H9 (cell line): ENCODE data around the gene EPN3. TPM values are rescaled to one million over a fixed set of nuclear protein-coding genes. Genes with fewer than 3 reads are reported as not detected.

Experiments
- DNase-seq: peaks from one replicate; pipeline ENCODE4 v3.0.0-alpha.2; 2017
- H2AFZ ChIP-seq: one replicate; pipeline ENCODE4 v1.6.1; 2013; ENCODE audit warnings: mild to moderate bottlenecking, low read length, control low read depth, moderate library complexity
- H2AK5ac ChIP-seq: 2 replicates; pipeline ENCODE4 v1.6.1; 2013; ENCODE audit warnings: low read length, control low read depth, mixed read lengths; ENCODE audit not compliant: insufficient read length
- H2BK120ac ChIP-seq: one replicate; pipeline ENCODE4 v1.6.1; 2013; ENCODE audit warnings: low read depth, mild to moderate bottlenecking, low read length, control low read depth, inconsistent platforms; ENCODE audit not compliant: poor library complexity, severe bottlenecking
- H2BK12ac ChIP-seq: 2 replicates; pipeline ENCODE4 v1.6.1; 2013; ENCODE audit warnings: low read length, control low read depth, mixed read lengths, low read depth; ENCODE audit not compliant: insufficient read length
- H2BK15ac ChIP-seq: 2 replicates; pipeline ENCODE4 v1.6.1; 2013; ENCODE audit warnings: low read depth, low read length, control low read depth
- H2BK20ac ChIP-seq: one replicate; pipeline ENCODE4 v1.6.1; 2013; ENCODE audit warnings: low read depth, mild to moderate bottlenecking, low read length, control low read depth, inconsistent platforms; ENCODE audit not compliant: poor library complexity, severe bottlenecking
- H2BK5ac ChIP-seq: 2 replicates; pipeline ENCODE4 v1.6.1; 2013; ENCODE audit warnings: low read length, control low read depth, mixed read lengths; ENCODE audit not compliant: insufficient read length
- H3K14ac ChIP-seq: 2 replicates; pipeline ENCODE4 v1.6.1; 2013; ENCODE audit warnings: low read length, control low read depth; ENCODE audit not compliant: insufficient read depth
- H3K18ac ChIP-seq: 2 replicates; pipeline ENCODE4 v1.6.1; 2013; ENCODE audit warnings: low read depth, mild to moderate bottlenecking, mixed read lengths, low read length, control low read depth; ENCODE audit not compliant: insufficient read length
- H3K23ac ChIP-seq: 2 replicates; pipeline ENCODE4 v1.6.1; 2013; ENCODE audit warnings: low read length, control low read depth, mixed read lengths, low read depth; ENCODE audit not compliant: insufficient read length
- H3K23me2 ChIP-seq: 2 replicates; pipeline ENCODE4 v1.6.1; 2013; ENCODE audit warnings: low read depth, mild to moderate bottlenecking, mixed read lengths, low read length, control low read depth; ENCODE audit not compliant: insufficient read length, poor library complexity, severe bottlenecking
- H3K27ac ChIP-seq: 2 replicates; pipeline ENCODE4 v1.5.1; 2013; ENCODE audit warnings: low read length, control low read depth, mixed read lengths, low read depth; ENCODE audit not compliant: insufficient read length
- H3K27me3 ChIP-seq: 2 replicates; pipeline ENCODE4 v1.6.1; 2013; ENCODE audit warnings: low read length, control low read depth, inconsistent platforms; ENCODE audit not compliant: insufficient read depth
- H3K4ac ChIP-seq: 2 replicates; pipeline ENCODE4 v1.6.1; 2013; ENCODE audit warnings: low read depth, mild to moderate bottlenecking, control low read depth, inconsistent platforms, low read length, moderate library complexity
- H3K4me1 ChIP-seq: 2 replicates; pipeline ENCODE4 v1.6.1; 2013; ENCODE audit warnings: low read length, control low read depth, inconsistent platforms; ENCODE audit not compliant: insufficient read depth
- H3K4me2 ChIP-seq: 2 replicates; pipeline ENCODE4 v1.6.1; 2013; ENCODE audit warnings: low read length, control low read depth, mixed read lengths; ENCODE audit not compliant: insufficient read length, insufficient read depth
- H3K56ac ChIP-seq: 2 replicates; pipeline ENCODE4 v1.6.1; 2013; ENCODE audit warnings: low read depth, mild to moderate bottlenecking, mixed read lengths, low read length, control low read depth; ENCODE audit not compliant: insufficient read length
- H3K79me1 ChIP-seq: 2 replicates; pipeline ENCODE4 v1.6.1; 2013; ENCODE audit warnings: low read depth, mild to moderate bottlenecking, moderate library complexity, low read length, control low read depth, inconsistent platforms; ENCODE audit not compliant: insufficient read depth, poor library complexity, severe bottlenecking
- H3K79me2 ChIP-seq: 2 replicates; pipeline ENCODE4 v1.6.1; 2013; ENCODE audit warnings: low read length, control low read depth, inconsistent platforms; ENCODE audit not compliant: insufficient read depth
- H3K9ac ChIP-seq: 2 replicates; pipeline ENCODE4 v1.6.1; 2013; ENCODE audit warnings: low read length, control low read depth, mixed read lengths; ENCODE audit not compliant: insufficient read length; ENCODE audit errors: extremely low read depth
- H3K9me3 ChIP-seq: one replicate; pipeline ENCODE4 v1.6.1; 2013; ENCODE audit warnings: low read depth, low read length, inconsistent platforms; ENCODE audit not compliant: control insufficient read depth
- H3T11ph ChIP-seq: one replicate; pipeline ENCODE4 v1.6.1; 2013; ENCODE audit warnings: mild to moderate bottlenecking, low read length, control low read depth, inconsistent platforms
- H4K20me1 ChIP-seq: one replicate; pipeline ENCODE4 v1.6.1; 2013; ENCODE audit not compliant: control insufficient read depth, insufficient read length, insufficient read depth
- H4K5ac ChIP-seq: 2 replicates; pipeline ENCODE4 v1.6.1; 2013; ENCODE audit warnings: low read depth, mild to moderate bottlenecking, mixed read lengths, low read length, control low read depth; ENCODE audit not compliant: insufficient read length
- H4K8ac ChIP-seq: replicated peaks from 2 replicates; pipeline ENCODE4 v1.6.1; 2013; ENCODE audit warnings: low read length, control low read depth, mixed read lengths, low read depth; ENCODE audit not compliant: insufficient read length
- H4K91ac ChIP-seq: 2 replicates; pipeline ENCODE4 v1.6.1; 2013; ENCODE audit warnings: low read depth, mild to moderate bottlenecking, moderate library complexity, mixed read lengths, low read length, control low read depth; ENCODE audit not compliant: insufficient read length
- H3K27ac Mint-ChIP-seq, 3 experiments: 2 replicates in 2 of 3; 3 replicates in 1 of 3; pipeline ENCODE4 v1.8.0; 2020 to 2021; ENCODE audit warnings: mixed read lengths in 3 of 3, mild to moderate bottlenecking in 1 of 3, moderate library complexity in 1 of 3
- H3K27me3 Mint-ChIP-seq: 2 replicates; pipeline ENCODE4 v1.8.0; 2021; ENCODE audit warnings: low read depth, mild to moderate bottlenecking, moderate library complexity, mixed read lengths
- H3K36me3 Mint-ChIP-seq, 3 experiments: 2 replicates in 2 of 3; 3 replicates in 1 of 3; pipeline ENCODE4 v1.8.0; 2020 to 2021; ENCODE audit warnings: low read depth in 3 of 3, mixed read lengths in 3 of 3; ENCODE audit not compliant: insufficient read depth in 1 of 3
- H3K4me1 Mint-ChIP-seq, 2 experiments: 2 replicates each; pipeline ENCODE4 v1.8.0; 2020; ENCODE audit warnings: mixed read lengths in 2 of 2
- H3K4me3 Mint-ChIP-seq, 2 experiments: 2 replicates in 1 of 2; 3 replicates in 1 of 2; pipeline ENCODE4 v1.8.0; 2020 to 2021; ENCODE audit warnings: mild to moderate bottlenecking in 2 of 2, mixed read lengths in 2 of 2, moderate library complexity in 1 of 2
- H3K9me3 Mint-ChIP-seq, 2 experiments: 2 replicates in 1 of 2; 3 replicates in 1 of 2; pipeline ENCODE4 v1.8.0; 2020; ENCODE audit warnings: mild to moderate bottlenecking in 2 of 2, mixed read lengths in 2 of 2, moderate library complexity in 1 of 2
- CTCF ChIP-seq: fragments of 200-600 bp; sonication (generic); conservative IDR thresholded peaks from 3 replicates; pipeline ENCODE4 v1.8.0; 2021; ENCODE audit warnings: antibody characterized with exemption, mild to moderate bottlenecking
- WGBS: extraction: QIAGEN DNeasy Blood & Tissue Kit; methylation state at CpG from one replicate; pipeline ENCODE4 v1.1.7; 2013; ENCODE audit warnings: missing lambda C conversion rate, low lambda C conversion rate, mixed read lengths; ENCODE audit not compliant: insufficient read length; ENCODE audit errors: extremely low coverage; 5-methylcytosine and 5-hydroxymethylcytosine counted together
- total RNA-seq: library from RNA; stranded (reverse); gene quantifications from 2 replicates; pipeline ENCODE4 v1.2.1, GENCODE V29; 2021

EPN3 gene
- total RNA-seq, 1 experiment from 2014 or later, result 1.9 TPM

- Histone ChIP-seq H3K18ac (no peak overlapping the region), H4K5ac (no peak overlapping the region), H3K79me1 (no peaks in the 10 kb centered on the region), H3K27ac (no peak overlapping the region), H2BK5ac (no peak overlapping the region), H3T11ph (no peak overlapping the region), H2BK120ac (no peak overlapping the region), H3K79me2 (no peaks in the 10 kb centered on the region), H3K23ac (no peak overlapping the region), H2BK15ac (no peak overlapping the region), H3K4me1 (no peaks in the 10 kb centered on the region; the same call in 1 of the 2 replicates), H4K91ac (no peak overlapping the region), H2AFZ (no peak overlapping the region), H3K4me2 (no peak overlapping the region), H3K4ac (no peak overlapping the region), H2BK12ac (no peak overlapping the region), H3K27me3 (no peaks in the 10 kb centered on the region), H3K14ac (no peak overlapping the region), H2BK20ac (no peak overlapping the region), H4K8ac (no peak overlapping the region), H2AK5ac (no peak overlapping the region), H3K9ac (no peak overlapping the region), H3K9me3 (no peaks in the 10 kb centered on the region), H4K20me1 (peaks cover 2% of the 10 kb centered on the region), H3K56ac (no peak overlapping the region), H3K23me2 (no peaks in the 10 kb centered on the region)
- Mint-ChIP-seq H3K4me3 (no peak overlapping the region), H3K36me3 (peaks cover 0 to 4% (median 0%) of the 10 kb centered on the region in 3 experiments; a peak in 4 of 7 replicates), H3K9me3 (no peaks in the 10 kb centered on the region), H3K4me1 (peaks cover 38 to 63% of the 10 kb centered on the region in 2 experiments), H3K27ac (peak overlapping the region in 2 of 3 experiments; percentile 18 to 20; a peak in 4 of 7 replicates), H3K27me3 (peaks cover 20% of the 10 kb centered on the region)
- WGBS, result no CpG with 5 or more reads among the region's 7 CpGs
- no peak for TF ChIP-seq CTCF
- DNase-seq, result peak; percentile 72
Measured at GRCh38 chr17:50583641-50584040, 51.1 kb downstream of the EPN3 start.
